Globus pallidus (tissue), 1 donor: ENCODE data around the gene CAPN10.
"Not testable (repeated sequence)": the region's sequence is repeated elsewhere in the genome, so short reads cannot be mapped to it uniquely, and the experiment has no call there.

Experiments used
- DNase-seq: peaks from one replicate; pipeline ENCODE4 v3.0.0-alpha.2; 2015; ENCODE audit warnings: low spot score

CAPN10 gene

GRCh38 chr2:240586198-240586918 is at the start of gene CAPN10:
Gene CAPN10 (plus strand): TSS chr2:240586734. CDS start chr2:240586912, 178 bp downstream.
- DNase-seq: peak; percentile 96

- DNase-seq: no peak
Observed at GRCh38 chr2:240538031-240538780, 48.3 kb upstream of the CAPN10 start.

- DNase-seq: not testable (repeated sequence)
Observed at GRCh38 chr2:240539101-240539500, 47.4 kb upstream of the CAPN10 start.

GRCh38 chr2:240539906-240540305 is 46.6 kb upstream of the CAPN10 start:
- DNase-seq: no peak

- DNase-seq: no peak
Observed at GRCh38 chr2:240551288-240551687, 35.2 kb upstream of the CAPN10 start.

- no peak for DNase-seq
Observed at GRCh38 chr2:240551811-240552210, 34.7 kb upstream of the CAPN10 start.

- DNase-seq: no peak
Observed at GRCh38 chr2:240553956-240554480, 32.5 kb upstream of the CAPN10 start.

GRCh38 chr2:240554767-240555493 is 31.6 kb upstream of the CAPN10 start:
- DNase-seq: no peak

GRCh38 chr2:240555541-240556250 is 30.8 kb upstream of the CAPN10 start:
- DNase-seq: no peak

- DNase-seq: no peak
Observed at GRCh38 chr2:240556553-240557100, 29.9 kb upstream of the CAPN10 start.

- no peak for DNase-seq
Observed at GRCh38 chr2:240557101-240557751, 29.3 kb upstream of the CAPN10 start.

GRCh38 chr2:240557808-240558207 is 28.7 kb upstream of the CAPN10 start, which contains the start of gene ANKMY1:
Gene ANKMY1 (minus strand): TSS chr2:240557988. CDS start chr2:240557335, 653 bp downstream.
- no peak for DNase-seq

GRCh38 chr2:240558236-240558761 is 28.2 kb upstream of the CAPN10 start:
- DNase-seq: no peak

GRCh38 chr2:240559286-240559685 is 27.2 kb upstream of the CAPN10 start:
- DNase-seq: no peak

- DNase-seq: peak; percentile 90
Observed at GRCh38 chr2:240560084-240560479, 26.5 kb upstream of the CAPN10 start, which contains the start of gene DUSP28. Gene DUSP28 (plus strand): TSS chr2:240560357. CDS start chr2:240560685, 328 bp downstream.

- DNase-seq: peak; percentile 99
Observed at GRCh38 chr2:240560480-240561324, 25.8 kb upstream of the CAPN10 start.

- peak; percentile 37 for DNase-seq
Observed at GRCh38 chr2:240561325-240561971, 25.1 kb upstream of the CAPN10 start.

- not testable (repeated sequence) for DNase-seq
Observed at GRCh38 chr2:240563231-240563630, 23.3 kb upstream of the CAPN10 start.
